DMS114 treated with DMSO at 0.1 percent for 48 hours (cell line): Measurements from ENCODE around the gene PLEKHA5.
"Not testable (repeated sequence)": the region's sequence is repeated elsewhere in the genome, so short reads cannot be mapped to it uniquely, and the experiment has no call there.

Experiments
- DNase-seq: peaks from one replicate; lab custom pipeline; 2025; ENCODE audit not compliant: unreplicated experiment; lab: John Stamatoyannopoulos, UW

Gene PLEKHA5, protein sequence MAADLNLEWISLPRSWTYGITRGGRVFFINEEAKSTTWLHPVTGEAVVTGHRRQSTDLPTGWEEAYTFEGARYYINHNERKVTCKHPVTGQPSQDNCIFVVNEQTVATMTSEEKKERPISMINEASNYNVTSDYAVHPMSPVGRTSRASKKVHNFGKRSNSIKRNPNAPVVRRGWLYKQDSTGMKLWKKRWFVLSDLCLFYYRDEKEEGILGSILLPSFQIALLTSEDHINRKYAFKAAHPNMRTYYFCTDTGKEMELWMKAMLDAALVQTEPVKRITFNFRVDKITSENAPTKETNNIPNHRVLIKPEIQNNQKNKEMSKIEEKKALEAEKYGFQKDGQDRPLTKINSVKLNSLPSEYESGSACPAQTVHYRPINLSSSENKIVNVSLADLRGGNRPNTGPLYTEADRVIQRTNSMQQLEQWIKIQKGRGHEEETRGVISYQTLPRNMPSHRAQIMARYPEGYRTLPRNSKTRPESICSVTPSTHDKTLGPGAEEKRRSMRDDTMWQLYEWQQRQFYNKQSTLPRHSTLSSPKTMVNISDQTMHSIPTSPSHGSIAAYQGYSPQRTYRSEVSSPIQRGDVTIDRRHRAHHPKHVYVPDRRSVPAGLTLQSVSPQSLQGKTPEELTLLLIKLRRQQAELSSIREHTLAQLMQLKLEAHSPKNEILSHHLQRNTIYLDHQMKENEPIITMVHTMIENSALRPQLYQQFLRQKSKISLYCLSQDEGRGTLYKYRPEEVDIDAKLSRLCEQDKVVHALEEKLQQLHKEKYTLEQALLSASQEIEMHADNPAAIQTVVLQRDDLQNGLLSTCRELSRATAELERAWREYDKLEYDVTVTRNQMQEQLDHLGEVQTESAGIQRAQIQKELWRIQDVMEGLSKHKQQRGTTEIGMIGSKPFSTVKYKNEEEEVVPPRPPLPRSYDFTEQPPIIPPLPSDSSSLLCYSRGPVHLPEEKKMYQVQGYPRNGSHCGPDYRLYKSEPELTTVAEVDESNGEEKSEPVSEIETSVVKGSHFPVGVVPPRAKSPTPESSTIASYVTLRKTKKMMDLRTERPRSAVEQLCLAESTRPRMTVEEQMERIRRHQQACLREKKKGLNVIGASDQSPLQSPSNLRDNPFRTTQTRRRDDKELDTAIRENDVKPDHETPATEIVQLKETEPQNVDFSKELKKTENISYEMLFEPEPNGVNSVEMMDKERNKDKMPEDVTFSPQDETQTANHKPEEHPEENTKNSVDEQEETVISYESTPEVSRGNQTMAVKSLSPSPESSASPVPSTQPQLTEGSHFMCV

DNA sequence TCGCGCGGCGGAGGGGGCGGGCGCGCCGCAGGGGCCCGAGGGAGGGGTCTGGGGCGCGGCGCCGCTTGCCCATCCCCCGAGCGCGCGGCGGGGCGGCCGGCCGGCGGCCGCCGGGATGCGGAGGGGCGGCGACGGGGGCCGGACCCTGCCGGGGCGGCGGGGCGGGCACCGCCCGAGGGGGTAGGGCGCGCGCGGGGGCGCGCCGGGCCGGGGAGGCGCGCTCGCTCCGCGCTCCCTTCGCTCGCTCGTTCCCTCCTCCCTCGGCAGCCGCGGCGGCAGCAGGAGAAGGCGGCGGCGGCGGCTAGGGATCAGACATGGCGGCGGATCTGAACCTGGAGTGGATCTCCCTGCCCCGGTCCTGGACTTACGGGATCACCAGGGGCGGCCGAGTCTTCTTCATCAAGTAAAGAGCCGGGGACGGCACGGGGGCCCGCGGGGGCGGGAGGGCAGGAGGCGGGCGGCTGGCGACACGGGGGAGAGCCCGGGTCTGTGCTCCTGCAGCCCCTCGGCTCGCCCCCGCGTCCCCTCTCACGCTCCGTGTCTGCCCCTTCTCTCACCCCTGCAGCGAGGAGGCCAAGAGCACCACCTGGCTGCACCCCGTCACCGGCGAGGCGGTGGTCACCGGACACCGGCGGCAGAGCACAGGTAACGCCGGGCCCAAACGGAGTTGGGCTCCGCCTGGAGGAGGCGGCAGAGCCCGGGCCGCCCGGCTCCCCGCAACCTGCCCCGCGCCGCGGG is at the start of gene PLEKHA5:
Gene PLEKHA5, plus strand, starts transcription at position 248 of the 738 bp plus-strand sequence. Its CDS starts 67 bp downstream, at position 315.
- DNase-seq: peak; percentile 20

DNA sequence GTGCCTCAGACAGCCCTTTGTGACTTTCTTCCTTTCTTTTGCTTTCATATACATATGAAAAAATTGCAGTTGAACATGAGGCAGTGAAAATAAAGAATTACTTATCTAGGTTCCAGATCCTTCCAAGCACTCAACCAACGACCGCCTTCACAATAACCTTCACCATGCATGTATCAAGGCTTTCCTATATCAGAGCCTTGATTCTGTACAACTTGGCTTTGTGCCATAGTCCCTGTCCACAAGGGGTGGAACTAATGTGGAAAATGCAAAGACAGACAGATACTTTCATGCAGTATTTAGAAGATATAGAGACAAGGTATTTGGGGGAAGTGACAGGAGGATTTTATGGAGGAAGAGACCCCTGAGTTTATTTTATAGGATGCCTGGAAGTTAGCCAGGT is 48.6 kb upstream of the PLEKHA5 start:
- DNase-seq: no peak

DNA sequence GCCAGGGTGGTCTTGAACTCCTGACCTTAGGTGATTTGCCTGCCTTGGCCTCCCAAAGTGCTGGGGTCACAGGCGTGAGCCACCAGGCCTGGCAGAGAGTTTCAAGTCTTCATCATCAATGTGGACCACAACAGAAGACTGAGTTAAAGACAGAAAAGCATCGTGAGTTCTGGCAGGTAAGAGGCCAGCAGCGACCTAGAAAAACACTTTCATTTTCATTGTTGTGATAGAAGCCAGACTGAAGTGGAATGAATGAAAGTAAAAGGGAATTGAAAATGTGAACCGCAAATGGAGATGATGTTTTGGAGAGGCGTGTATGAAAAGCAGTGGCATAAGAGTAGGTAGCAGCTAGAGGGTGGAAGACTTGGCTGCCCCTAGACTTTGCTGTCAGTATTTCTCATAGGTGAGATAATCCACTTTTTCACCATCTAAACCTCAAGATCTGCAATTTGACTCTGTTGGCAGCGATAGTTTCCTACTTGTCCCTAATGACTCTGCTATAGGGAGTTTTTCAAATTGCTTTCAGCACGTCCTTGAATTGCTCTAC is 47.1 kb upstream of the PLEKHA5 start:
- no peak for DNase-seq

DNA sequence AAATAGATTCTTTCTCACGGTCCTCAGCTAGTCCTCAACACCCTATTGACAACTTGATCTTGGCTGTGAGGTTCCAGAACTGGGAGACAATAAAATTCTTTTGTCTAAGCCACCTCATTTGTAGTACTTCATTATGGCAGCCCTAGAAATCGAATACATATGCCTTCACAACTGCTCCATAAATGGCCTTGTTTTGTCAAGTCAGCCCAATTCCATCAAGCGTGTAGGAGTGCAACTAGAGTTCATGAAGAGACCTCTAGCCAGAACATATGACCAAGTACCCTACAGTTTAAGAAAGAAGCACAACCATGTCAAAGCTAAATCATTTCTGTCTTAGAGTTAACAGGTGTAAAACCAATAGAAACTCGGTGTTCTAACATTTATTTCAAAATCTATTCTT is 45.0 kb upstream of the PLEKHA5 start:
- no peak for DNase-seq

DNA sequence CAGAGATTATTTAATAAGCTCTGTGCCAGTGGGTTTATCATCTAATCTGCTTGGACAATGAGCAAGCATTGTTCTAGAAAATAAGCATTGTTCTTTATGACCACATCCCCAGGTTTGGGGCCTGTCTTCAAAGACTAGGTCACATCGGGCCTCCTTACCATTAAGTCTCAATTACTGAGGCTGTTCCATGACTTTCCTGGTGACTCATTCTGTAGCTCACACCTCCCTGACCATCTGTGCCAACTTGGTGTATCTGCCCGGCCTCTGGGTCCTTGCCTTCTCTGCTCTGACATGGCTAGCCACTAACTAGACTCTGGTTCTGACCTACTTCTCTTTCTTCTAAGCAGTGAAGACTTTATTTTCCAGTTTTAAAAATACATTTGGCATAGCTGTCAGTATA is 44.4 kb upstream of the PLEKHA5 start:
- no peak for DNase-seq

DNA sequence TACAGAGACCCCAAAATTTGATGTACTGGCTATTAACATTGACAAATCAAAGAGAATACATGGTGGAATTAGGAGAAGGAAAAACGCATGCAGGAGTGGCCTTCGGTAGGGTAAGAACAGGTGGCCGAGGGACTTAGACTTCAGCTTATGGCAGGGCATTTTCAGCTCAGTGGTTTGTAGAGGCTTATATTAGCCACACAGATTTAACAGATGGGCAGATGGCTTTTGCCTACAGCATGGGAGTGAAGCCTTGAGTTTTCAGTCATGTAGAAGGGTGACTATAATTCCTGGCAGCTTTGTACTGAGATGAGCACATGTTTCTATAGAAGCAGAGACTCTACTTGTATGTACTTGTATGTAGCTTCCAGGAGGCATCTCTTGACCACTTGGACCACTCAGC is 40.9 kb upstream of the PLEKHA5 start:
- no peak for DNase-seq

DNA sequence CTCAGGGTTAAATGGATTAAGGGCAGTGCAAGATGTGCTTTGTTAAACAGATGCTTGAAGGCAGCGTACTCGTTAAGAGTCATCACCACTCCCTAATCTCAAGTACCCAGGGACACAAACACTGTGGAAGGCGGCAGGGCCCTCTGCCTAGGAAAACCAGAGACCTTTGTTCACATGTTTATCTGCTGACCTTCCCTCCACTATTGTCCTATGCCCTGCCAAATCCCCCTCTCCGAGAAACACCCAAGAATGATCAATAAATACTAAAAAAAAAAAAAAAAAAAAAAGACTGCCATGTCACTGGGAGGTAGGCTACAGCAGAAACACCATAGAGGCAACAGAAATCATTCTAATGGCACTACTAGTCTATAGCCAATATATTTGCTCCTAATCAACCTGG is 37.1 kb upstream of the PLEKHA5 start:
- not testable (repeated sequence) for DNase-seq

DNA sequence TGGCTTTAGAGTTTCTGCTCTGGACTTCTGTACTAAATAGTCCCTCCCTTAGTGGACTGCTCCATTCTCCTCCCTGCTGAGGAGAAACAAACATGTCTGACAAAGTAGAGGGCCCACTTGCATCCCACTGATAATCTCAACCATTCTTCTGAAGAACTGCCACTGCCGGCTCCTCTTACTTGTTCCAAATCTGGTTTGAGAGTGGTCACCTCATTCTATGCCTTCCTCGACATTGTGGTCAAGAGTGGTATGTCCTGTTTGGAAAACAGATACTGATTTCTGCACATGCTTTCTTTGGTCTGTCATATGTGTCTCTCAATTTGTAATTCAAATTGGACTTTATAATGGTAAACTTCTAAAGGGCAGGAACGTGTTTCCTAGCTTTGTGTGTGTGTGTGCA is 36.3 kb upstream of the PLEKHA5 start:
- DNase-seq: no peak

DNA sequence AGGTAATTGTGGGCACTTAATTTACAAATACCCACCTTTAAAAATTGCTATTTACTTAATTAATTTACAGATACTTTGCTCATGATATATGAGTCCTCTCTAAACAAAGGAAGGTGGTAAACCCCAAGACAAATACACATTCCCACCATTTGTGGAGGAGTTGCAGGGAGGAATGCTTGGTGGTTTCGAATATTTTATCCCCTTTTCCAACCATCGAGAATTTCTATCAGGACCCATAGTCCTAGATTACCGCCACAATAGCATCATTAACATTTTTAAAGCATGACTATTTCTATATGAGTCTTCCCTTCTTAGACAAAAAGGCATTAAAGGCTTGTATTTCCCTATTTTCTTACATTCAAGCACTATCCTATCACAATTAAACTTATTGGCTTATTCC is 34.2 kb upstream of the PLEKHA5 start:
- no peak for DNase-seq

DNA sequence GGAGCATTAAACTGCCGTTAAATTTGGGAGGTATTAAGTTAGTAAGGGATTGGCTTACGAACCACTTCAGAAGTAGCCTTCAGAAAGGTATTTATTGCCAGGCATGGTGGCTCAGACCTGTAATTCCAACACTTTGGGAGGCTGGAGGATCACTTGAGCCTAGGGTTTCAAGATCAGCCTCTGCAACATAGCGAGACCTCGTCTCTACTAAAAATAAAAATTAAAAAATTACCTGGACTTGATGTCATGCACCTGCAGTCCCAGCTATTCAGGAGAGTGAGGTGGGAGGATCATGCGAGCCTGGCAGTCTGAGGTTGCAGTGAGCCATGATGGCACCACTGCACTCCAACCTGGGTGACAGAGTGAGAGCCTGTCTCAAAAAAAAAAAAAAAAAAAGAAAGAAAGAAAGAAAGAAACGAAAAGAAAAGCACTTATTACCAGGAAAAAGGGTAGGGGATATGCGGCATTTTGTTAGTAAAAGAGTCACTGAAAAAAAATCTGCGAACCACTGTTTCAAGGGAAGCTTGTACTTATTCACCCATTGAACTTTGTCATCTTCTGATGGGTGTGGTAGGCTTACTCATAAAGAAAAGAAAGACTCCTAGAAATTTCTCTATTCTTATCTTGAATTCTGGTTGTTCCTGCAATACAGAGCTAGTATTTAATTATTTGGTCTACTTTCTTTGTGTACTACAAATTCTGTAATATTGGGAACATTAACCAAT is 33.6 kb upstream of the PLEKHA5 start:
- DNase-seq: no peak

DNA sequence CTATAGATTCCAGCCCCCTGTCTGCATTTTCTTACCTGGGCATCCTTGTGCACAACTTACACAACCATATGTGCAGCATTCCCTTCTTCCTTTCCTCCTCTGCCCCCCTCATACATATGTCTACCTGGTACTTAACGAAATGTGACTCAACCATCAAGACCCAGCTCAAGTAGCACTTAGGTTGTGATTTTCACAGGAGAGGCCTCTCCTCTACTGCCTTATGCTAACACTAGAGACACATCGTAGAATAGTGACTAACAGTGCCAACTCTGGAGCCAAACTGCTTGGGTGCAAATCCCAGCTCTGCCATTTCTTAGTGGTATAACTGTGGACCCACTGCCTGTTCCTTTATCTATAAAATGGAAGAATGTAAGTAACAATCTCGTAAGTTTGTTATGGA is 24.1 kb upstream of the PLEKHA5 start:
- no peak for DNase-seq

DNA sequence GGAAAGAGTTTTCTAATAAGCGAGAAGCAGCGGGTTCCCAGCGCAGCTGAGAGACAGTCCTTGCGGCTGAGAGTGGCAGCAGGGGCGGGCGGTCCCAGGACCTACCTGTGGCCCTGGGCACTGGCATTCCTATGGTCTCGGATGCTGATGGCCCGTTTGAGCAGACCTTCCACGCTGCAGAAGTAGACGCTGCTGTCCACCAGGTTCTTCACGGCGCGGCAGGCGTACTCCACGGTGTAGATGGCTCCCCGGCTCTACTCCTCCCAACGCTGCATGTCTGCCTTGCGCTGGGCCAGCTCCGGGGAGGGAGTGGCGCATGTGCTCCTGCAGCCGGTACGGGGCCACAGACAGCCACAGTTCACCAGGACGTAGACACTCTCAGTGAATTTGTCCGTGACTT is 21.8 kb upstream of the PLEKHA5 start:
- no peak for DNase-seq

DNA sequence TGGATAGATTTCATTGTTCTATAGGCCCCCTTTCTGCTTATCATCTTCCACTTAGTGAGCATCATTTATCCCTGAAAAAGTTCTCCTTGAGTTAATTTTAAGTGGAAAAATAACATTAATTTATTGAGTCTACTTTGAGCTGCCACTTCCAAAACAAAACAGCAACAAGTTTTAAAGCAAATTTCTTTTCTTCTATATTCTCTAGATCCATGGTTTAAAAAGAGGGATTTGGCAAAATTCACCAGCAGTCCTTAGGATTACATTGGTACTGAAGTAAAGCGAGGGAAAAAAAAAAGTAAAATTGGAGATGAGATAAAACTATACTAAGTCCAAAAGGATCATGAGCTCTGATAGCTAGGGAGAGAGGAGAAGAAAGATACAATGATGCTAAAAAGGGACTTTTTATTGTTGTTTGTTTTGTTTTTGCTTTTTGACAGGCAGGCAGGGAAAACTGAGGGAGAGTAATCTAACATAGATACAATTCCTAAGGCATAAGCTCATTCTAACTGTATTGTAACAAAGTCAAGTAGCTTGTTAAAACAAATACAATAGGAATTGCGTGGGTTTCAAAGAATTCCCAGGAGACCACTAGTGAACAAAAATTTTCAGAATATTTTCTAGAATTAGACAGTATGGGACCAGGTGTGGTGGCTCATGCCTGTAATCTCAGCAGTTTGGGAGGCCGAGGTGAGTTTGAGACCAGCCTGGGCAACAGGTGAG is 19.2 kb upstream of the PLEKHA5 start:
- no peak for DNase-seq

DNA sequence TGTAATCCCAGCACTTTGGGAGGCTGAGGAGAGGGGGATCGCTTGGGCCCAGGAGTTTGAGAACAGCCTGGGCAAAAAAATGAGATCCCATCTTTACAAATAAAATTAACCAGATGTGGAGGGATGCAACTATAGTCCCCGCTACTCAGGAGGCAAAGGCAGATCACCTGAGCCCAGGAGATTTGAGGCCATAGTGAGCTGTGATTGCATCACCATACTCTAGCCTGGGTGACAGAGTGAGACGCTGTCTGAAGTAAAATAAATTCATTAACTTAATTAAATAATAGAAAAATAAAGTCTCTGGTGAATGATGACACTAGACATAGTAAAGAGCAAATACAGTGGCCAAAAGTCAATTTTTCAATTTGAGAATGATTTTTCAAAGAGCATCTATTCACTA is 16.1 kb upstream of the PLEKHA5 start:
- DNase-seq: no peak

DNA sequence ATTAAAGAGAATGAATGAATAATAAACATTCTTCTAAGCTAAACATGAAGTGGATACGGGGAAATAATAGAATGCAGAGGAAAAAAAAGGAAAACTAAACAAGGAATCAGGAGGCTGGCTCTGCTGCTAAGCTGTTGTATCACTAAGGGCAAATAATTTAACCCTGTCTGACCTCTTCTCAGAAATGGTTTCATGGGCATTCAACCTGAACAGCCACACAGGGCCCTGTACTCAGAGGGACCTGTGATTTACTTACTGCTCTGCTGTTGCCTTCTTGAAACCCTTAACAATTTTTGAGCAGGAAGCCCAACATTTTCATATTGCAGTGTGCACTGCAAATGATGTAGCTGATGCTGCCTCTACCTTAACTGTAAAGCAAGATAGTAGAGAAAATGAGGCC is 14.2 kb upstream of the PLEKHA5 start:
- no peak for DNase-seq

DNA sequence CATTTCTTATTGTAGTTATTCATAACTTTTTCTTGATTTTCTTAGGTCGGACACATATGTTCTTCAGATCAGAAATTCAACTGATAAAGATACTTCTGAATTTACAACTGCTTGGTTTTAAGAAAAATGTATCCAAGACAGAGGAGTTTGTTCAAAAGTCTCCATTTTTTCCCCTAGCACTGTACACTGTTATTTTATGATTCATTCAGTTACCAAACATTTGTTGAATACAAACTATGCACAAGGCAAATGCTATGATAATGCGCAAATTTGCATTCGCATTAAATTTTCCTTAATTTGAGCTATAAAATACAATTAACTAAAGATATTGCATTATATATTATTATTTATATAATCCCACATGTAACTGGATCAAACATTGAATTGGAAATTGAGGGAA is 10.1 kb upstream of the PLEKHA5 start:
- DNase-seq: no peak

DNA sequence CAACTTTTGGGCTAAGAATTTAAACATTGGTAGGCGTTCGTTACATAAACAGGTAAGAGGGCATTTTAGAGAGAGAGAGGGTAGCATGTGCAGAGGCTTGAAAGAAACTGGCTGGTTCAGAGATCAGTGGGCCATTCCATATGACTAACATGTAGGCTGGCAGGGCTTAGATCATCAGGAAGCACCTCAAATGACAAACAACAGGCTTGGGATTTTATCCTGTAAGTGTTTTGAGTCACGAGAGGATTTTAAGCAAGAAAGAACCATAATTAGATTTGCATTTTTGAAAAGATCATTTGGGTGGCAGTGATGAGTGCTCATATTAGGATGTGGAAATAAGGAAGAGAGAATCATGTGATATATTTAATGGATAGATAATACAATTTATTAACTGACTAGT is 8.7 kb upstream of the PLEKHA5 start:
- DNase-seq: no peak

DNA sequence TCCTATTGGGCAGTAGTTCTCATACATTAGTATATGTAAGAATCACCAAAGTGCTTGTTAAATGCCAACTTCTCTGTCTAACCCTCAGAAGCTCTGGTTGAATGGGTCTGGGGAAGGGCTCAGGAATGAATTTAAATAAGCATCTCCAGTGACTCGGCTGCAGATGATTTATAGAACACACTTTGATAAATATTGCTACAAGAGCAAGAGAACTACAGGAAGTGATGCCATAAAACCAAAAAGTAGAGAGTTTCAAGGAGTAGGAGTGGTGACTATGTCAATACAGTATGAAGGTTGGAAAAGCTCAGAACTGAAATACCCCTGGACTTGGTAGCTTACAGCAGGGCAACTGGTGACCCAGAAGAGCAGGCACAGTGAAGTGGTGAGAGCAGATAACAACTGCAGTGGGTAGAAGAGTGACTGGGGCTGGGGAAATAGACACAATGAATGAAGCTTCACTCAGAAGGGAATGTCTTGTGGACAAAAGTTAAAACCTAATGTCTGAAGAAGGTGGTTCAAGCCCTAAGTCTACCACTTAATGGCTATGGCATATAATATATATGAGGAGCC is 8.0 kb upstream of the PLEKHA5 start:
- DNase-seq: no peak

DNA sequence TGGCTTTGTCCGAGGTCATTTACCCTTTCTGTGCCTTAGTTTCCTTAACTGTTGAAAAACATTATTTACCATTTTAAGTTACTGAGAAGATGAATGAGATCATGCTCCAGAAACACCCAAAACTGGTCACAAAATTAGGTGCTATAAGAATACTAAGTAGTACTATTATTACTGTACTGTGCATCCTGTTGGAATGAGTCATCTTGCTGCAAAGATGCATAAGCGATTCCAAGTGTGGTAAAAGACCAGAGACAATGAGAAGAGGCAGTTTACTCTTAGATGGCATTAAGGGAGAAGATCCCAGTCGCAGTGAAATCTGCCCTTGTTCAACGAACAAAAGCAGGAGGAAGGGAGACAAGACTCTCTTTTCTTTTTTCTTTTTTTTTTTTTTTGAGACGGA is 4.2 kb upstream of the PLEKHA5 start:
- no peak for DNase-seq
